ENCODE measurements around the gene POLR2J.

POLR2J gene

DNA sequence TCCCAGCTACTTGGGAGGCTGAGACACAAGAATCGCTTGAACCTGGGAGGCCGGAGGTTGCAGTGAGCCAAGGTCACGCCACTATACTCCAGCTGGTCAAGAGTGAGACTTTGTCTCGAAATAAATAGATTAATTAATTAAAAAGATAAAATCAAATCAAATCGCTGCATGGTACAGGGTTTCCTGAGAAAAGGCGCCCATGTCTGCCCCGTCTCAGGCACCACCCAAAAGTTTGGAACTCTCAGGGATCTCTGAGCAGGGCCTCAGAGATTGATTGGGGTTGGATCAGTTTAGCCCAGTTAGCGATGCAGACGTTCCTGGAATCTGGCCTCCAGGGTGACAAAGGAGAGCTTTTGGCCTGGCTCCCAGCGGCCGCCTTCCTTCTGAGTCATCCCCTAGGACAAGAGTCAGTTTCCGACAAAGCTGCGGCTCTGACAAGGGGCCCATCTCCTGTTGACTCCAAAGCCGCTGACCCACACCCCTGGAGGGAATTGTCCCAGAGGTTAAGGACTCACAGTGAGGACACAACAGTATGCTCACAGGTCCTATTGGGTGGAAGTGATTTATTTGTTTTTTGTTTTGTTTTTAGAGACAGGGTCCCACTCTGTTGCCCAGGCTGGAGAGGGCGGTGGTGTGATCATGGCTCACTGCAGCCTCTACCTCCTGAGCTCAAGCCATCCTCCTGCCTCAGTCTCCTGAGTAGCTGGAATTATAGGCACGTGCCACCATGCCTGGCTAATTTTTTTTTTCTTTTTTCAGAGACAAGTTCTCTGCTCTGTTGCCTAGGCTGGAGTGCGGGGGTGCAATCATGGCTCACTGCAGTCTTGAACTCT is 38.5 kb downstream of the POLR2J start:
- peak; percentile 40 for DNase-seq (ENCODE audit: low read depth, low spot score)

DNA sequence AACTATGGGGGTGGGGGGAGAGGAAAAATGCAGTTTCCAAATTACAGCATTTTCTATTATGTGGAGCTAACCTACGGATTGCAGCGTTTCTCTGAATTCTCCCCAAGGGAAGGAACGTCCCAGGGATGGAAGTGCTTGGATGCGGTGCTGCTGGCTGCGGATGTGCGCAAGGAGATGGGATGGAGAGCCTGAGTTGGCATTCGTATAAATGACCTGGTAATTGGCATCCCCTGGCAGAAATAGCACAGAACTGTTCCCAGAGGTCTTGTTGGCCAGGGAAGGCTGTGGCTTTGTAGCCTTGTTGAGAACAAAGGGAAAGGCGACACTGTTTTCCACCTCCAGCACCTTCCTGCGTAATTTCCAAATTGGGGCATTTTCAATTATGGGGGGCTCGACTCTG is 42.6 kb downstream of the POLR2J start:
- DNase-seq (ENCODE audit: low read depth, low spot score): no peak

DNA sequence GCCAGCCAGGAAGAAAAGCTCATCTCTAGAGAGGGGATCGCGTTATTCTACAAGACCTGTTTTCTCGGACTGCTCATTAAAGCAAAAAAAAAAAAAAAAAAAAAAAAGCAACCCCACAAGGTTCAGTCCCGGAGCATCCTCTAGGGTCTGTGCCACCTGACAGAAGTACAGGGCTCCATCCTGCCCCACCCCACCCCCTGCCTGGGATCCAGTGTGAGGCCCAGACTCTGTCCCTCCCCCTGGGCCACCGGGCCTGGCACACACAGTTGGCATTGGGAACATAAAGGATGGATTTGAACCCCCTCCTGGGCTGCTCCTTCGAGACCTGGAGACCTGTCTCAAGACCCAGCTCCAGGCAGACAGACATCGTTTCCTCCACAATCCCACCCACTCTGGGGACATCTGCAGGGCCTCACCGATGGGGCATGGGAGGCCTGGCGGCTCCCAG is 44.7 kb downstream of the POLR2J start:
- no peak for DNase-seq (ENCODE audit: low read depth, low spot score)

DNA sequence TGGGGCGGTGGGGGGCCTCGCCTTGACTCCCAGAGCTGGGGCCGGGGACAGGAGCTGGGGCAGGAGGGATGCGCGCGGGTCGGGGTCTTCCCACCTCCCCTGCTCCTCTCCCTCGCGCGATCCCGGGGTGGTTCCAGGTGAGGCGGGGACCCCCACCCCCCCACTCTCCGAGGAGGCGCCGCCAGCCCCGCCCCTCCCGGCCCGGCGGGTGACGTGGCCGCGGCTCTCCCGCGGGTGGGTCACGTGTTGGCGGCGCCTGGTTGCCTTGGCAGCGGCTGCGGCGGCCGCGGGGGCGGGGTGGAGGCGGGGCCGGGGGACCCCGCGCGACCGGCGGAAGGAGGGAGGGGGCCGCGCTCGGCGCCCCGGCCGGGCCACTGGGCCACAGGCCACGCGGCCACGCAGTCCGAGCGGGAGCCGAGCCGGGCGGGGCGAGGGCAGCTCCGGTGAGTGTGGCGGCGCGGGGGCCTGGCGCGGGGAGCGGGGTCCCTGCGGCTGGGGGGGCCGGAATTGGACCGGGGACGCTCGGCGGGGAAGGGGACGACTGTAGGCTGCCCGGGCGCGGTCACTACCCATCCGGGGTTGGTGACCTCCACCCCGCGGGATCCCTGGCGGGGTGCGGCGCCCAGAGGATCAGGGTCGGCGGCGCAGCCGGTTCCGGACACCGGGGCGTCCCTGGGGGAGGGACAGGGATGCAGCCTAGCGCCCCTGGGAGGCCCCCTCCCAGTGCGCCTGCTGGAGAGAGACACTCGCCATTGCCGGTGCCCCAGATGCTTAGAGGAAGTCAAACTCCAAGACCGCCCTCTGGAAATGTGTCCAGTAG is 45.3 kb downstream of the POLR2J start, which contains the start of gene ORAI2:
TSS of gene ORAI2 (plus strand) at position 357 of the 820 bp plus-strand sequence. CDS start 5,382 bp downstream, outside the sequence.
- no peak for DNase-seq (ENCODE audit: low read depth, low spot score)

DNA sequence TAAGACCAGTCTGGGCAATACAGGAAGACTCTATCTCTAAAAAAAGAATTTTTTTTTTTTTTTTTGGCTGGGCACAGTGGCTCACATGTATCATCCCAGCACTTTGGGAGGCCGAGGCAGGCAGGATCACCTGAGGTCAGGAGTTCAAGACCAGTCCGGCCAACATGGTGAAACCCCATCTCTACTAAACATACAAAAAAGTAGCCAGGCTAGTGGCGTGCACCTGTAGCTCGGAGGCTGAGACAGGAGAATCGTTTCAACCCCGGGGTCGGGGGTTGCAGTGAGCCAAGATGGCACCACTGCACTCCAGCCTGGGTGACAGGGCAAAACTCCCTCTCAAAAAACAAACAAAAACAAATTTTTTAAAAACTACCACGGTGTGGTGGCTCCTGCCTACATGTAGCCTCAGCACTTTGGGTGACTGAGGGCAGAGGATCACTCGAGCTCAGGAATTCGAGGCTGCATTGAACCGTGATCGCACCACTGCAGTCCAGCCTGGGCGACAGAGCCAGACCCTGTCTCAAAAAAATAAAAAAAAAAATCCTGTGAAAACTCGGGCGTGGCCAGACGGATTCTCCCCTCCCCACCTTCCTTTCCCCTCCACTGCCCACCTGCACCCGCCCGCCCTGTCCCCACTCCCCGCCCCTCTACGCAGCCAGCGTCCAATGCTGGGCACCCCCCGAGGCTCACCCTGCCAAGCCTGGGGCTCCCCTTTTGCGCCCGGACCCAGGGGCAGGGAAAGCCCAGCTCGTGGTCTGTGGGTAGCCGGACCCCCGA is 46.1 kb downstream of the POLR2J start:
- DNase-seq (ENCODE audit: low read depth, low spot score): no peak

GRCh38 chr7:102431617-102432298 is 47.0 kb downstream of the POLR2J start:
- no peak for DNase-seq (ENCODE audit: low read depth, low spot score)

GRCh38 chr7:102429141-102429899 is 49.4 kb downstream of the POLR2J start:
- no peak for DNase-seq (ENCODE audit: low read depth, low spot score)

GRCh38 chr7:102427019-102427405 is 51.7 kb downstream of the POLR2J start:
- DNase-seq (ENCODE audit: low read depth, low spot score): no peak

DNA sequence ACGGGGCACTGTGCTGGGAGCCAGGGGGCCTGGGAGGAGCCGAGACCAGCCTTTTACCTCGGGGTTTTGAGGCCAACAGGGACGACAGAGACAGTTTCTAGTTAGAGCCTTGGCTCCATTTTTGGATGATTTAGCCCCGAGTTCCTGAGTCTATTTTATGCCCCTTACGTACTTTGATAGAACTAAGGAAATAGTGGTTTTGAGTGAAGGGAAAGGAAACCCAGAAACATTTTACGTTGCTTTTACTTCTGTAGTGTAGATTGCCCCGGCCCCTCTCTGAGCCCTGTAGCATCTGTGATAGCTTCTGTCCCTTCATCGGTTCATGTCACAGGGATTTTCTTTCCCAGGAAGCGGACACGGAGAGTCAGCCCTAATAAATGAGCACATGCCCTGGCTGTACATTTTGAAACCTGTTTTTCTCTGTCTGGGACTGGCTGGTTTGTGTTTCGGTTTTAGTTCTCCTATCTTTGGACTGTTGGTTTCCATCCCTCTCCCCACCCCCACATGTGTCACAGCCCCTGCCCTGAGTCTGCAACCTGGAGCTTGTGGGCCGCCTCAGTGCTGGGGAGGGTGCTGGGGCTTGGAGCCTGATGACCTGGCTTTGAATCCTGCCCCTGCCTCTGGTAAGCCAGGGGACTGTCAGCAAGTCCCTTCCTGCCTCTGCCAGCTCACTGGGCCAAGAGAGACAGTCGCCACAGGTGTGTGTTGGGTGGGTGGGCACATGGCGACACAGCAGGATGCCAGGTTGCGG is 52.3 kb downstream of the POLR2J start:
- no peak for DNase-seq (ENCODE audit: low read depth, low spot score)

GRCh38 chr7:102425639-102426267 is 53.0 kb downstream of the POLR2J start:
- no peak for DNase-seq (ENCODE audit: low read depth, low spot score)

- DNase-seq (ENCODE audit: low read depth, low spot score): no peak
These were observed 53.9 kb downstream of the POLR2J start for GRCh38 chr7:102424787-102425218.

GRCh38 chr7:102424129-102424551 is 54.6 kb downstream of the POLR2J start:
- DNase-seq (ENCODE audit: low read depth, low spot score): no peak
